GM20000 (cell line): ENCODE results near the gene C3orf33.
"Not testable (repeated sequence)": the region's sequence is repeated elsewhere in the genome, so short reads cannot be mapped to it uniquely, and the experiment has no call there.

Experiments
- DNase-seq: peaks from one replicate; pipeline ENCODE4 v3.0.0; 2012; ENCODE audit warnings: low spot score
- TF ChIP-seq, protein P1 (sequence below): IDR thresholded peaks from 2 replicates; pipeline ENCODE4 v1.5.1; 2012; ENCODE audit warnings: mild to moderate bottlenecking, control low read depth; ENCODE audit errors: extremely low read depth, missing control alignments

The C3orf33 gene, protein sequence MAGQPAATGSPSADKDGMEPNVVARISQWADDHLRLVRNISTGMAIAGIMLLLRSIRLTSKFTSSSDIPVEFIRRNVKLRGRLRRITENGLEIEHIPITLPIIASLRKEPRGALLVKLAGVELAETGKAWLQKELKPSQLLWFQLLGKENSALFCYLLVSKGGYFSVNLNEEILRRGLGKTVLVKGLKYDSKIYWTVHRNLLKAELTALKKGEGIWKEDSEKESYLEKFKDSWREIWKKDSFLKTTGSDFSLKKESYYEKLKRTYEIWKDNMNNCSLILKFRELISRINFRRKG

DNA sequence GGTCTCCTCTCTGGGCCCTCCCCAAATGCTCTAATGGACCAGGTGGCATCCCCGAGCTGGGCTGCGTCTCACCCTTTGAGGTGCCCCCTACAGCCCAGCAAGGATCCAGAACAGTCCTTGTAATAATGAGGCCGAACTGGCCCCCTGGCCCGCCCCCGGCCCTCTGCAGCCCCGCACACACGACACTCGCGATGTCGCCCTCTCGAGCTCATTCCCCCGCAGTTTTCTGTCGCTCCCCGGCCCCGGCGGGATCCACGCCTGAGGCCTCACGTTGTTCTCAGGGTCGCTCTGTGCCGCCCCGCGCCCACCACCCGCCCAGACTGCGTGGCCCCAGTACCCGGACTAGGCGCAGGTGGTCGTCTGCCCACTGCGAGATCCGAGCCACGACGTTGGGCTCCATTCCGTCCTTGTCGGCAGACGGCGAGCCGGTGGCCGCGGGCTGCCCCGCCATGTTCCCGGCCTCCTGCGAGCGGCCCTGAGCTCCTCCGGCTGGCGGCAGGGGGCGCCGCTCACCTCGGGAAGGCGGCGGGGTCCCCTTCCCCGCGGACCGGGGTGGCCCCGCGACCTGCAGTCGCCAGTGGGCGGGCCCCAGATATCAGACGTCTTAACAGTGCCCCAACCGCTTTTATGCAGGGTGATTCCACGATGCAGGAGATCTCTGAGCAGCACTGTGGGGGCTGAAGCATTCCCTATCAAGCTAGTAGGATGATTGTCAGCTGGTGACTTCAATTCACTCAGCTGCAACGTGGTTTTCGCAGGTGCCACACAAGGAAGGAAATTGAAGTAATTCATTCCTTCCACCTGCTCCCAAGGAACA is at the start of gene C3orf33:
C3orf33 (minus strand) TSS at position 477 of the 817 bp plus-strand sequence; CDS start at position 451, 26 bp downstream.
- TF ChIP-seq, protein P1, sequence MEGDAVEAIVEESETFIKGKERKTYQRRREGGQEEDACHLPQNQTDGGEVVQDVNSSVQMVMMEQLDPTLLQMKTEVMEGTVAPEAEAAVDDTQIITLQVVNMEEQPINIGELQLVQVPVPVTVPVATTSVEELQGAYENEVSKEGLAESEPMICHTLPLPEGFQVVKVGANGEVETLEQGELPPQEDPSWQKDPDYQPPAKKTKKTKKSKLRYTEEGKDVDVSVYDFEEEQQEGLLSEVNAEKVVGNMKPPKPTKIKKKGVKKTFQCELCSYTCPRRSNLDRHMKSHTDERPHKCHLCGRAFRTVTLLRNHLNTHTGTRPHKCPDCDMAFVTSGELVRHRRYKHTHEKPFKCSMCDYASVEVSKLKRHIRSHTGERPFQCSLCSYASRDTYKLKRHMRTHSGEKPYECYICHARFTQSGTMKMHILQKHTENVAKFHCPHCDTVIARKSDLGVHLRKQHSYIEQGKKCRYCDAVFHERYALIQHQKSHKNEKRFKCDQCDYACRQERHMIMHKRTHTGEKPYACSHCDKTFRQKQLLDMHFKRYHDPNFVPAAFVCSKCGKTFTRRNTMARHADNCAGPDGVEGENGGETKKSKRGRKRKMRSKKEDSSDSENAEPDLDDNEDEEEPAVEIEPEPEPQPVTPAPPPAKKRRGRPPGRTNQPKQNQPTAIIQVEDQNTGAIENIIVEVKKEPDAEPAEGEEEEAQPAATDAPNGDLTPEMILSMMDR, result peak; percentile 80
- peak; percentile 91 for DNase-seq

DNA sequence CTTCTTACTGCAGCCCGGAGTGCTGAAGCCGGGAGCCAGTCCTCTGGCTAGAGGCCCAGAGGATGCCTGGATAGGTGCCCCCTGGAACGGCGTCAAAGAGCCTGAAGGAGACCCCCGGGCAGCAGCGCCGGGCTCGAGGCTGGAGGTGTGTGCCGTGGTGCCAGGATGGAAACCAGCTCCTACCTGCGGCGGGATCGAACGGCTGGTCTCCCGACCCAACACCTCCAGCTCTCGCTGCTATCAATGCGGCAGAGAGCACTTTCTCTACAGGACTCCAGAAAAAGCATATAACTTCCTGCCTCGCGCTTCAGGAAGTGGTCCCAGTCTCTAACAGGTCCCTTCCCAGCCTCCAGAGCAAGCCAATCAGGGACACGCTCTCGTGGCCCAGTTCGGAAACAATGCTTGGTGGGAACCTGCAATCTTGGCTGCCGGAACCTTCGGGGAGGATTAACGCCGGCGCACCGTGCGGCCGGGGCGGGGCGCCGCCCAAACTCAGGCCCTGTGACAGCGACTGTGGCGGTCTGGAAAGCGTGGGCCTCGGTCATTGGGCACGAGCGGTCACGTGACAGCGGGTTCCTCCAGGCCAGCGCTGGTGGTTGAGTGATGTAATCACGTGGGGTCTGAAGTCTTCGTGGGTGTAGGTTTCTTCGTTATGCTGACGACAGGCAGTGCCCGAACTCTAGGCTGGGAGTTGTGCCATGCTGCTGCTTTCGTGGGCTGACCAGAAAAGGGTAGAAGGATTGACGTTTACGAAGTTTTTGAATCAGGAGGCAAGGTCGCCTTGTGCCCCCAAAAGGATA is 48.3 kb upstream of the C3orf33 start, which contains the start of gene SLC33A1:
SLC33A1 (minus strand) TSS at position 287 of the 800 bp plus-strand sequence. CDS start 430 bp downstream, outside the sequence.
- TF ChIP-seq, protein P1, result no peak
- peak; percentile 94 for DNase-seq

DNA sequence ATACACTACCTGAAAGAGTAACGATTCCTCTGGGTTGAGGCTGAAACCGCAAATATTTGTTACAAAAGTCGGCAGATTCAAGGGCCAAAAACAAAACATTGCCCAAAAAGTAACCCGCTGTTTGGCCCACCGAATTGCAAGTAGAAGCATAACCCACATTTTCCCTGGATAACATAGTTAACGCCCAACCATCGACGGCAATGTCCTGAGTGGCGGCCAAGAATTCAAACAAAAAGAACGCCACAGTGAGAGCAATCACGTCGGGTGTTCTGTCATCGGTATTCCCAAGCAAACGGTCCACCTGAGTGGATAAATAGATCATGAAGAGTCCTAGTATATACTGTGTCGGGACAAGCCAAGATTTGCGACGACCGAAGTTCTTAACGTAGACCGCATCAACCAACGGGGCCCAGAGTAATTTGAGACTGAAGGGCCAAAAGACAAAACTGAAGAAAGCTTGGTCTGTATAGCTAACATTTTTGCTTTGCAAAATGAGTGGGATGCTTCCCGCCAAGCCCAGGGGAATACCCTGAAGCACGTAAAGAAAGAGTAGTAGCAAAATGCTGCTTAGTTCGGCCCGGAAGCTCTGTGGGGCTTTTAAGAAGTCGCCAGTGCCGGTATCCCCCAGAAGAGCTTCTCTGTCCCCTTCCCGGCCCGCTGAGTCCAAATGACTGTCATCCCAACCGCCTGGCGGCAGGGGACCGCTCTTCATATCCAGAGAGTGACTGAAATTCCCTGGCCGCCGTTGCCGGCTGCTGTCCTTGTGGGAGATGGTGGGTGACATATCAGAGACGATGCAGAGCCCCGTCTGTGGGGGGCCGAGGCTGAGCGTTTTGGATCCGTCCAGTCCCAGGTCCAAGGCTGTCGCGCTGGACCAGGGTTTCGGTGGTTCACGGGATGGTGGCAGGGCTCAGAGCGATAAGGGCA is 47.4 kb upstream of the C3orf33 start:
- TF ChIP-seq, protein P1, result no peak
- peak; percentile 25 for DNase-seq

DNA sequence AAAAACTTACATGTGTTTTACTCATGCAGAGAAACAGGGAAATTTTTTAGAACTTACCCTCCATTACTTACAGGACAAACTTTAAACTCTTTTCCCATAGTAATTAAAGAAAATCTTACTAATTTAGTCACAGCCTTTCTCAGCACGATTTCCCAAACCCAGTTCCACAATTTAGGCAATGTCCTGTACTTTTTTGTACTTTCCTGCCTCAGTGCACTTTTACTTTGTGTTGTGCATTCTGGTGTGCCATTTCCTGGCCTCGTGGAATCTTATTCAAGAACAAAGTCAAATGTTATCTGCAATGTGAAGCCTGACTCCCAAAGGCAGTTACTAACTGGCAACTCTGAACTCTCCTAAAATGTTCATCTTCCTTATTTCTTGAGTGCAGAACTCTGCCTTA is 46.3 kb upstream of the C3orf33 start:
- no peak for DNase-seq
- TF ChIP-seq, protein P1, result no peak

DNA sequence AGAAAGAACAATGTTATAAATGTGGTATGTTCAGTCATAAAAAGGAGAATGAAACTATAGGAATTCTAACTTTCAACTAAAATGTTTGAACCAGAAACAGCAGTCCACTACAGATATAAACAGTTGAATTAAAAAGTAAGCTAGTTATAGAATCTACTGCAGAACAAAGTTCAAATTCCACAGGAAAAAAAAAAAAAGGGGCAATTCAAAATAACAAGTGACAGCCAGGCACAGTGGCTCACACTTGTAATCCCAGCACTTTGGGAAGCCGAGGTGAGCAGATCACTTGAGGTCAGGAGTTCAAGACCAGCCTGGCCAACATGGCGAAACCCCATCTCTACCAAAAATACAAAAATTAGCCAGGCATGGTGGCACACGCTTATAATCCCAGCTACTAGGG is 43.3 kb upstream of the C3orf33 start:
- DNase-seq, result not testable (repeated sequence)

DNA sequence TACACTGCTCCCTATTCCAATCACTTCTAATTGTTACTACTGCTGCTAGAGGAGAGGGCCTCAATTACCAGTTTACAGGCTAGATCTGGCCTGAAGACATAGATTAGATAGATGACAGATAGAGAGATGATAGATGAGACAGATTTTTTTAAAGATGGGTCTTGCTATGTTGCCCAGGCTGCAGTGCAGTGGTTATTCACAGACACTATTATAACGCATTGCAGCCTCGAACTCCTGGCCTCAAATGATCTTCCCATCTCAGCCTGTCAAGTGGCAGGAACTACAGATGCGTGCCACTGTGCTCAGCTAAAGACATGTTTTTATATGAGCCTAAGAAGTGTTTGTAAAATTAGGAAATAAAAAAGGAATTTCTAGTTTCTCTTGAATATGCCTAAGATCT is 41.9 kb upstream of the C3orf33 start:
- DNase-seq, result no peak
- TF ChIP-seq, protein P1, result no peak

DNA sequence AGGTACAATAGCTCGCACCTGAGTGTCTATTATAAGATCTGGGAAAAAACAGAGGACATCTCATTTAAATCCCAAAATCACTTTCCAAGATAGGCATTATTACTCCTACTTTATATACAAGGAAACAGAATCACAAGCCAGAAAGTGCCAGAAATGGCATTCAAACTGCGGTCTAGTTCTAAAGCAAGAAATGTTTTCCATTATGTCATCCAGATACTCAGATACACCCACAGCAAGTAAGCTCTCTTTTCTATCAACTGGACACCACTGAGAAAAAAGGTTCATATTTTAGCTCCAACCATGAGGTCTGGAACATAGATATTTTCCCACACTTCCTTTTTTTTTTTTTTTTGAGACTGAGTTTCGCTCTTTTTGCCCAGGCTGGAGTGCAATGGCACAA is 40.0 kb upstream of the C3orf33 start:
- TF ChIP-seq, protein P1, result no peak
- peak; percentile 32 for DNase-seq
